ENCODE data around the gene CES2.

Gene CES2

GRCh38 chr16:66930189-66930588 lies 5.1 kb upstream of the CES2 start:
- POLR2A ChIA-PET, result interaction anchor here (1.1 kb wide), 1 partner anchor 22 kb away, joined by 3 read pairs; no protein-coding TSS in a partner anchor
- H3K36me3 ChIP-seq (ENCODE audit: control insufficient read depth in 2 of 2, insufficient read depth in 1 of 2, low read length in 2 of 2), result peaks cover 4 to 16% of the 10 kb centered on the region in 2 experiments; a peak in 2 of 3 replicates
- H3K9me3 ChIP-seq (ENCODE audit: control insufficient read depth, insufficient read depth, low read depth, low read length), result no peaks in the 10 kb centered on the region
- CTCF ChIA-PET, result interaction anchor here (0.6 to 3.0 kb wide), 6 partner anchors 18 to 47 kb away, joined by 3 to 23 read pairs (median 4); no protein-coding TSS in a partner anchor
- no peak overlapping the region for H3K27ac ChIP-seq (ENCODE audit: extremely low read depth, low read depth, low read length)
- H3K4me1 ChIP-seq (ENCODE audit: control insufficient read depth, insufficient read depth, low read length), result peaks cover 2% of the 10 kb centered on the region; the same call in 1 of the 2 replicates
- no peak overlapping the region for H3K4me3 ChIP-seq (ENCODE audit: low read depth, low read length)
- TF ChIP-seq ZNF174 (tag by site-specific recombination; IDR thresholded peaks at IDR 0.05) (no peak), ZNF596 (tag by site-specific recombination; IDR thresholded peaks at IDR 0.05) (no peak), BCL6B (tag by site-specific recombination; IDR thresholded peaks at IDR 0.05) (no peak), REST (tag by site-specific recombination; IDR thresholded peaks at IDR 0.05) (no peak), ZNF571 (tag by site-specific recombination; IDR thresholded peaks at IDR 0.05) (no peak), ZNF776 (tag by site-specific recombination; IDR thresholded peaks at IDR 0.05; ENCODE audit: borderline replicate concordance) (no peak), PATZ1 (tag by site-specific recombination; IDR thresholded peaks at IDR 0.05) (peak; percentile 48; the same call in 1 of the 2 replicates), ZSCAN23 (tag by site-specific recombination; IDR thresholded peaks at IDR 0.05) (no peak), ZNF76 (tag by site-specific recombination; IDR thresholded peaks at IDR 0.05; ENCODE audit: borderline replicate concordance, low read depth) (no peak), ZBTB21 (tag by site-specific recombination; IDR thresholded peaks at IDR 0.05) (peak; percentile 63; the same call in 1 of the 2 replicates), SP3 (tag by site-specific recombination; IDR thresholded peaks at IDR 0.05) (no peak), SALL2 (tag by site-specific recombination; IDR thresholded peaks at IDR 0.05; ENCODE audit: borderline replicate concordance) (no peak), ZNF704 (tag by site-specific recombination; IDR thresholded peaks at IDR 0.05) (no peak), FEZF1 (tag by site-specific recombination; IDR thresholded peaks at IDR 0.05) (no peak), YY1 (tag by site-specific recombination; IDR thresholded peaks at IDR 0.05) (no peak), ZNF23 (tag by site-specific recombination; IDR thresholded peaks at IDR 0.05; ENCODE audit: borderline replicate concordance) (no peak), ZNF133 (tag by site-specific recombination; IDR thresholded peaks at IDR 0.05) (no peak), ZNF510 (tag by site-specific recombination; IDR thresholded peaks at IDR 0.05; ENCODE audit: insufficient replicate concordance) (no peak), KLF10 (tag by site-specific recombination; IDR thresholded peaks at IDR 0.05) (no peak), SP2 (tag by site-specific recombination; IDR thresholded peaks at IDR 0.05) (no peak), IKZF3 (tag by site-specific recombination; IDR thresholded peaks at IDR 0.05) (no peak), KLF17 (tag by site-specific recombination; IDR thresholded peaks at IDR 0.05) (no peak), KLF7 (tag by site-specific recombination; IDR thresholded peaks at IDR 0.05; ENCODE audit: borderline replicate concordance) (no peak), ZXDB (tag by site-specific recombination; IDR thresholded peaks at IDR 0.05) (no peak), ZNF2 (tag by site-specific recombination; IDR thresholded peaks at IDR 0.05) (no peak), ELK4 (IDR thresholded peaks at IDR 0.05; ENCODE audit: borderline replicate concordance, low read depth, low read length) (no peak), MYNN (tag by site-specific recombination; IDR thresholded peaks at IDR 0.05; ENCODE audit: borderline replicate concordance) (no peak)

All from HEK293 (cell line).